ENCODE results near the gene ST8SIA1.

DNA sequence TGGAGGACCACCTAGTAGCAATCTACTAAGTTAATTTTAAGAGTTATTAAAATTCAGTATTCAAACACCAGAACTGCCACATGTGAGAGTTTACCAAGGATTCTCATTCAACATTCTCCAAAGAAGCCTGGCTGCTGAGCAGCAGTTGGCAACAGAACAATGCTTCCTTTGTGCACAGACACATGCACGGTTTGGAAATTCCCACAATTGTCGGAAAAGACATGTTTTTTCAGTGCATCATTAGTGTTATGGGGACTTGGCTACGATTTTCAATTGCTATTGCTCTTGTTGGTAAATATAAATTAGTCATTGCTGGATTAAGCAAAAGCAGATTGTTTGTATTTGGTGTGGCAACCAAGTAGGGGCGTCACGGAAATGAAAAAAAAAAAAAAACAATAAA lies 22.2 kb downstream of the ST8SIA1 start:
- TF ChIP-seq, protein P1, sequence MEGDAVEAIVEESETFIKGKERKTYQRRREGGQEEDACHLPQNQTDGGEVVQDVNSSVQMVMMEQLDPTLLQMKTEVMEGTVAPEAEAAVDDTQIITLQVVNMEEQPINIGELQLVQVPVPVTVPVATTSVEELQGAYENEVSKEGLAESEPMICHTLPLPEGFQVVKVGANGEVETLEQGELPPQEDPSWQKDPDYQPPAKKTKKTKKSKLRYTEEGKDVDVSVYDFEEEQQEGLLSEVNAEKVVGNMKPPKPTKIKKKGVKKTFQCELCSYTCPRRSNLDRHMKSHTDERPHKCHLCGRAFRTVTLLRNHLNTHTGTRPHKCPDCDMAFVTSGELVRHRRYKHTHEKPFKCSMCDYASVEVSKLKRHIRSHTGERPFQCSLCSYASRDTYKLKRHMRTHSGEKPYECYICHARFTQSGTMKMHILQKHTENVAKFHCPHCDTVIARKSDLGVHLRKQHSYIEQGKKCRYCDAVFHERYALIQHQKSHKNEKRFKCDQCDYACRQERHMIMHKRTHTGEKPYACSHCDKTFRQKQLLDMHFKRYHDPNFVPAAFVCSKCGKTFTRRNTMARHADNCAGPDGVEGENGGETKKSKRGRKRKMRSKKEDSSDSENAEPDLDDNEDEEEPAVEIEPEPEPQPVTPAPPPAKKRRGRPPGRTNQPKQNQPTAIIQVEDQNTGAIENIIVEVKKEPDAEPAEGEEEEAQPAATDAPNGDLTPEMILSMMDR (IDR thresholded peaks at IDR 0.05; ENCODE audit: insufficient read depth, low read depth, low read length), result no peak
- no peak for TF ChIP-seq EZH2 (IDR thresholded peaks at IDR 0.05; ENCODE audit: insufficient read depth, low read length)
